WTC11 (cell line): ENCODE results near the gene WWOX. TPM values are rescaled to one million over a fixed set of nuclear protein-coding genes. Genes with fewer than 3 reads are reported as not detected.

Experiments used
- ATAC-seq: fragments of 200-7000 bp; cut with Tn5 transposase; 2 replicates; pipeline ENCODE4 v1.10.0; 2021; ENCODE audit warnings: mild to moderate bottlenecking, moderate library complexity
- CTCF ChIA-PET: fragments of 300-600 bp; sonication (Branson Sonifier 250); formaldehyde crosslinking; loops from one replicate; lab custom pipeline; 2021; ENCODE audit warnings: antibody characterized with exemption; lab: Charles Lee
- POLR2A ChIA-PET: fragments of 350-600 bp; sonication (Branson Sonifier 250); formaldehyde crosslinking; loops from one replicate; lab custom pipeline; 2021; ENCODE audit warnings: antibody characterized with exemption; lab: Charles Lee
- DNase-seq: peaks from one replicate; pipeline ENCODE4 v3.0.0; 2021; ENCODE audit warnings: low spot score
- H3K27ac Mint-ChIP-seq: 2 replicates; pipeline ENCODE4 v1.8.0; 2021; ENCODE audit warnings: mixed read lengths
- H3K27me3 Mint-ChIP-seq: 2 replicates; pipeline ENCODE4 v1.8.0; 2021; ENCODE audit warnings: low read depth, mild to moderate bottlenecking, moderate library complexity, mixed read lengths
- H3K36me3 Mint-ChIP-seq: 2 replicates; pipeline ENCODE4 v1.8.0; 2021; ENCODE audit warnings: mixed read lengths
- H3K4me1 Mint-ChIP-seq: 2 replicates; pipeline ENCODE4 v1.8.0; 2022; ENCODE audit warnings: mixed read lengths
- H3K4me3 Mint-ChIP-seq: 2 replicates; pipeline ENCODE4 v1.8.0; 2021; ENCODE audit warnings: mild to moderate bottlenecking, moderate library complexity, mixed read lengths
- H3K9me3 Mint-ChIP-seq: 2 replicates; pipeline ENCODE4 v1.8.0; 2021; ENCODE audit warnings: mixed read lengths
- AFF4 ChIP-seq: sonication (generic); formaldehyde crosslinking; IDR thresholded peaks from 2 replicates; pipeline ENCODE4 v1.8.1; 2023; ENCODE audit warnings: mild to moderate bottlenecking, missing genetic modification reagents, borderline replicate concordance
- AR ChIP-seq: fragments of 250-450 bp; sonication (Bioruptor Pico); IDR thresholded peaks from 2 replicates; pipeline ENCODE4 v1.9.0; 2021; ENCODE audit warnings: mild to moderate bottlenecking
- CBFB ChIP-seq: sonication (generic); formaldehyde crosslinking; IDR thresholded peaks from 2 replicates; pipeline ENCODE4 v1.8.1; 2022; ENCODE audit warnings: mild to moderate bottlenecking, low read depth, missing genetic modification reagents
- CREB1 ChIP-seq: sonication (generic); formaldehyde crosslinking; IDR thresholded peaks from 2 replicates; pipeline ENCODE4 v1.8.0; 2023; ENCODE audit warnings: mild to moderate bottlenecking, missing genetic modification reagents
- E2F5 ChIP-seq: sonication (generic); formaldehyde crosslinking; IDR thresholded peaks from 2 replicates; pipeline ENCODE4 v1.8.1; 2022; ENCODE audit warnings: mild to moderate bottlenecking, moderate library complexity, missing genetic modification reagents
- ESRRA ChIP-seq: sonication (generic); formaldehyde crosslinking; IDR thresholded peaks from 2 replicates; pipeline ENCODE4 v1.8.1; 2022; ENCODE audit warnings: mild to moderate bottlenecking, missing genetic modification reagents, borderline replicate concordance
- ETV6 ChIP-seq: sonication (generic); formaldehyde crosslinking; IDR thresholded peaks from 2 replicates; pipeline ENCODE4 v1.8.1; 2022; ENCODE audit warnings: mild to moderate bottlenecking, missing genetic modification reagents
- GRHL2 ChIP-seq: fragments of 250-450 bp; sonication (Bioruptor Pico); IDR thresholded peaks from 2 replicates; pipeline ENCODE4 v1.8.0; 2022; ENCODE audit warnings: mild to moderate bottlenecking, moderate library complexity; ENCODE audit not compliant: insufficient replicate concordance, severe bottlenecking
- KAT7 ChIP-seq: sonication (generic); formaldehyde crosslinking; IDR thresholded peaks from 2 replicates; pipeline ENCODE4 v1.8.1; 2023; ENCODE audit warnings: missing genetic modification reagents, mild to moderate bottlenecking, borderline replicate concordance
- NFYB ChIP-seq: sonication (generic); formaldehyde crosslinking; conservative IDR thresholded peaks from 2 replicates; pipeline ENCODE4 v1.8.0; 2022; ENCODE audit warnings: low read depth, missing genetic modification reagents
- RELA ChIP-seq: sonication (generic); formaldehyde crosslinking; IDR thresholded peaks from 2 replicates; pipeline ENCODE4 v1.8.1; 2022; ENCODE audit warnings: missing genetic modification reagents, mild to moderate bottlenecking, borderline replicate concordance
- SMAD3 ChIP-seq: sonication (generic); formaldehyde crosslinking; IDR thresholded peaks from 2 replicates; pipeline ENCODE4 v1.8.0; 2022; ENCODE audit warnings: missing genetic modification reagents, mild to moderate bottlenecking, borderline replicate concordance
- SMAD4 ChIP-seq: sonication (generic); formaldehyde crosslinking; IDR thresholded peaks from 2 replicates; pipeline ENCODE4 v1.8.0; 2022; ENCODE audit warnings: mild to moderate bottlenecking, missing genetic modification reagents
- ZMAT4 ChIP-seq: fragments of 250-450 bp; sonication (Bioruptor Pico); IDR thresholded peaks from 2 replicates; pipeline ENCODE4 v1.9.0; 2021; ENCODE audit warnings: mild to moderate bottlenecking
- ZNF263 ChIP-seq: sonication (generic); formaldehyde crosslinking; IDR thresholded peaks from 2 replicates; pipeline ENCODE4 v1.8.1; 2022; ENCODE audit warnings: low read depth, mild to moderate bottlenecking, moderate library complexity, missing genetic modification reagents
- total RNA-seq: library from RNA; stranded (reverse); gene quantifications from 3 replicates; pipeline ENCODE4 v1.2.3, GENCODE V29; 2021
- TF ChIP-seq, protein P1 (sequence below): sonication (generic); formaldehyde crosslinking; conservative IDR thresholded peaks from 2 replicates; pipeline ENCODE4 v1.8.1; 2022; ENCODE audit warnings: mild to moderate bottlenecking, missing genetic modification reagents

Gene WWOX
- total RNA-seq, 1 experiment from 2014 or later, result 15.7 TPM

DNA sequence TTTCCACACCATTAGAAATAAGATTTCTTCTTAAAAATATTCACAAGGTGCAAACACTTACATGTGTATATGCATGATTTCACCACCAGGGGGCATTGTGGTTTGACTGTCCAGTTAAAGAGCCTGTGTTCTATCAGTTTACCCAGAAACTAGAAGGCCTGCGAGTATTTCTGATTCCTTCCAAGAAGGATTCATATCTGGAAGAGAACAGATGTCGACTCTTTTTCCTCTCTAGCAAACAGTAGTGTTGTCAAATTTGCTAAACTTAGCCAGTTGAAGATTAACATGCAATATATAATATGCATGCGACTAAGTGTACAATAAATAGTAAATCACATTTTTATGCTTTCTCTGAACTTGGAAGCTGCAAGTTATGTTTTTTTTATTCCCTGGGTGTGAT lies 404.1 kb downstream of the WWOX start (continued):
- TF ChIP-seq AR (CRISPR knock-in tag) (no peak), NFYB (no peak), CREB1 (no peak)

DNA sequence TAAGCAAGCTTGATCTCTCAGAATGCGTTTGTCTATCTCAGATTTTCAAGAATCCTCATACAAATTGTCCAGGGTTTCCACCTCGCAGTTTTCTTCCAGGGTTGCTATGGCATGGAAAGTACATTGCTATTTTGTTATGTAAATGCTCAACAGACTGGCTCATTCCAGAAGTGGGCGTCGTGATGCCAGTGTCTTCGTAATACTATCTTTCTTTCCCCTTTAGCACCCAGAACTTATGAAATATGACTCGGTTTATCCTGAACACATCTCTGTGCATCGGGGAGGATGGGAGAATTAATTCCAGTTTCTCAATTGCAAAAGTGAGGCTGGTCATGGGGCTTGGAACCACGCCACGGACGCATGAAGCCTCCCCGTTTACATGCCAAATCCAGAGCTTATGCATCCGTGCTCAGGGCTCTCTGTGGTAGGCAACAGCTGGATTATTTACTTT lies 405.0 kb downstream of the WWOX start:
- Mint-ChIP-seq H3K27ac (0 out of 2 replicates have a peak overlapping the region, but pooled peaks have one; percentile 17), H3K4me3 (no peak overlapping the region)
- CTCF ChIA-PET, result interaction anchor here (0.5 to 1.1 kb wide), 2 partner anchors 28 to 1556 kb away, joined by 3 read pairs; no protein-coding TSS in a partner anchor
- POLR2A ChIA-PET, result no interaction called here
- TF ChIP-seq AFF4 (CRISPR knock-in tag) (no peak), ZMAT4 (CRISPR knock-in tag) (no peak)
- TF ChIP-seq, all 79 proteins: peak for 0
- Mint-ChIP-seq H3K36me3 (no peaks in the 10 kb centered on the region), H3K27me3 (no peaks in the 10 kb centered on the region), H3K9me3 (no peaks in the 10 kb centered on the region), H3K4me1 (peaks cover 11% of the 10 kb centered on the region)
- no peak for ATAC-seq
- no peak for DNase-seq

GRCh38 chr16:78505036-78505435 lies 405.6 kb downstream of the WWOX start:
- no peak for DNase-seq
- no peak overlapping the region for H3K27ac Mint-ChIP-seq
- peaks cover 6% of the 10 kb centered on the region for H3K4me1 Mint-ChIP-seq
- ChIA-PET CTCF (interaction anchor here (0.5 to 1.3 kb wide), 2 partner anchors 31 to 1556 kb away, joined by 3 to 4 read pairs; no protein-coding TSS in a partner anchor), POLR2A (no interaction called here)
- no peak for TF ChIP-seq RELA (CRISPR knock-in tag)
- TF ChIP-seq GRHL2, result no peak
- TF ChIP-seq SMAD3 (CRISPR knock-in tag), result no peak
- TF ChIP-seq ESRRA (CRISPR knock-in tag), result no peak
- TF ChIP-seq SMAD4 (CRISPR knock-in tag), result no peak
- TF ChIP-seq ZNF263, result no peak
- H3K27me3 Mint-ChIP-seq, result no peaks in the 10 kb centered on the region
- H3K4me3 Mint-ChIP-seq, result no peak overlapping the region
- no peaks in the 10 kb centered on the region for H3K9me3 Mint-ChIP-seq
- ATAC-seq, result no peak
- H3K36me3 Mint-ChIP-seq, result no peaks in the 10 kb centered on the region

- ATAC-seq (peak; percentile 84), DNase-seq (peak; percentile 17)
- ChIA-PET CTCF (interaction anchor here (0.6 to 1.5 kb wide), 5 partner anchors 9 to 1096 kb away, joined by 3 to 5 read pairs (median 3); no protein-coding TSS in a partner anchor), POLR2A (no interaction called here)
- Mint-ChIP-seq H3K9me3 (no peaks in the 10 kb centered on the region), H3K27ac (no peak overlapping the region; the same call in 1 of the 2 replicates), H3K4me3 (no peak overlapping the region)
- TF ChIP-seq KAT7 (CRISPR knock-in tag) (no peak), E2F5 (CRISPR knock-in tag) (no peak), NFYB (no peak), AR (CRISPR knock-in tag) (no peak), CBFB (CRISPR knock-in tag) (no peak), ETV6 (no peak)
- TF ChIP-seq, protein P1, sequence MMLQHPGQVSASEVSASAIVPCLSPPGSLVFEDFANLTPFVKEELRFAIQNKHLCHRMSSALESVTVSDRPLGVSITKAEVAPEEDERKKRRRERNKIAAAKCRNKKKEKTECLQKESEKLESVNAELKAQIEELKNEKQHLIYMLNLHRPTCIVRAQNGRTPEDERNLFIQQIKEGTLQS, result no peak
- TF ChIP-seq, all 79 proteins: peak for 0
- Mint-ChIP-seq H3K4me1 (peaks cover 6% of the 10 kb centered on the region), H3K36me3 (no peaks in the 10 kb centered on the region), H3K27me3 (no peaks in the 10 kb centered on the region)
These were observed 406.3 kb downstream of the WWOX start for GRCh38 chr16:78505544-78506366.
